OCI-LY7 (cell line): ENCODE measurements around the gene DGKG. TPM values are rescaled to one million over a fixed set of nuclear protein-coding genes. Genes with fewer than 3 reads are reported as not detected.

Experiments
- BruUV-seq: library from RNA; stranded (reverse); fragments of 400-500 nt; replicated peaks from 2 replicates; lab custom pipeline; 2021; lab: Mats Ljungman, UMichigan
- CTCF ChIA-PET: fragments of 300-600 bp; sonication (Branson Sonifier 250); formaldehyde crosslinking; loops from one replicate; lab custom pipeline; 2022; ENCODE audit warnings: antibody characterized with exemption; ENCODE audit not compliant: unreplicated experiment; lab: Charles Lee
- POLR2A ChIA-PET: fragments of 300-600 bp; sonication (Branson Sonifier 250); formaldehyde crosslinking; loops from one replicate; lab custom pipeline; 2022; ENCODE audit warnings: antibody characterized with exemption; lab: Charles Lee
- DNase-seq: peaks from one replicate; pipeline ENCODE4 v3.0.0-alpha.2; 2015; ENCODE audit warnings: low spot score
- H2AFZ ChIP-seq: fragments of 200-600 bp; sonication (generic), shearing (Covaris generic); 2 replicates; pipeline ENCODE4 v1.6.1; 2014; ENCODE audit warnings: mild to moderate bottlenecking, antibody characterized with exemption, low read length, moderate library complexity
- H3K27ac ChIP-seq: fragments of 200-600 bp; sonication (generic); 2 replicates; pipeline ENCODE4 v1.5.1; 2014; ENCODE audit warnings: mixed run types, low read depth, mild to moderate bottlenecking, moderate library complexity, low read length, inconsistent platforms; ENCODE audit not compliant: poor library complexity, severe bottlenecking
- H3K36me3 ChIP-seq: fragments of 200-600 bp; sonication (generic); 2 replicates; pipeline ENCODE4 v1.6.1; 2014; ENCODE audit warnings: mild to moderate bottlenecking, antibody characterized with exemption, low read length, moderate library complexity, mixed read lengths; ENCODE audit not compliant: insufficient read depth
- H3K4me1 ChIP-seq: fragments of 200-600 bp; sonication (generic); 2 replicates; pipeline ENCODE4 v1.5.1; 2014; ENCODE audit warnings: mild to moderate bottlenecking, low read length; ENCODE audit not compliant: insufficient read depth, poor library complexity, severe bottlenecking
- H3K4me2 ChIP-seq: fragments of 200-600 bp; sonication (generic); 2 replicates; pipeline ENCODE4 v1.6.1; 2014; ENCODE audit warnings: mild to moderate bottlenecking, low read length
- H3K4me3 ChIP-seq: fragments of 200-600 bp; sonication (generic); 2 replicates; pipeline ENCODE4 v1.5.1; 2014; ENCODE audit warnings: mild to moderate bottlenecking, low read depth, low read length; ENCODE audit not compliant: poor library complexity, severe bottlenecking
- H3K79me2 ChIP-seq: fragments of 200-600 bp; sonication (generic); 2 replicates; pipeline ENCODE4 v1.6.1; 2016; ENCODE audit warnings: low read depth, mild to moderate bottlenecking, low read length, moderate library complexity, mixed read lengths; ENCODE audit not compliant: insufficient read depth
- H3K9me2 ChIP-seq: fragments of 200-600 bp; sonication (generic); 2 replicates; pipeline ENCODE4 v1.6.1; 2016; ENCODE audit warnings: mild to moderate bottlenecking, low read length, mixed read lengths; ENCODE audit not compliant: insufficient read depth
- H3K9me3 ChIP-seq: fragments of 200-600 bp; sonication (generic); 2 replicates; pipeline ENCODE4 v1.6.1; 2014; ENCODE audit warnings: mild to moderate bottlenecking, mixed run types, low read length, mixed read lengths
- H4K20me1 ChIP-seq: fragments of 200-600 bp; sonication (generic); 2 replicates; pipeline ENCODE4 v1.6.1; 2014; ENCODE audit warnings: mild to moderate bottlenecking, antibody characterized with exemption, low read length, moderate library complexity, mixed read lengths; ENCODE audit not compliant: insufficient read depth
- EZH2phosphoT487 ChIP-seq: fragments of 200-600 bp; sonication (generic); IDR thresholded peaks from 2 replicates; pipeline ENCODE4 v1.6.1; 2018; ENCODE audit warnings: low read depth, borderline replicate concordance, mild to moderate bottlenecking, mixed run types, antibody characterized with exemption, low read length, moderate library complexity, mixed read lengths
- intact Hi-C: fragments of 100-400 bp; cut with micrococcal nuclease; formaldehyde crosslinking; loops from one replicate; pipeline ENCODE4 v1.10.0; 2022; ENCODE audit not compliant: unreplicated experiment
- total RNA-seq, 2 experiments: library from RNA; depleted of rRNA in 1 of 2; stranded (reverse); fragments of >200 nt in 1 of 2; shearing (Covaris generic) in 1 of 2; gene quantifications; 2 replicates each; pipeline ENCODE4 v1.2.3, GENCODE V29; 2014 to 2022
- TF ChIP-seq, protein P1 (sequence below): fragments of 200-600 bp; sonication (generic); conservative IDR thresholded peaks from 2 replicates; pipeline ENCODE4 v1.5.1; 2014; ENCODE audit warnings: mild to moderate bottlenecking, antibody characterized with exemption, low read length, moderate library complexity, mixed read lengths

DGKG gene
- total RNA-seq, 2 experiments from 2014 or later = 0.06 TPM; not detected in 1

DNA sequence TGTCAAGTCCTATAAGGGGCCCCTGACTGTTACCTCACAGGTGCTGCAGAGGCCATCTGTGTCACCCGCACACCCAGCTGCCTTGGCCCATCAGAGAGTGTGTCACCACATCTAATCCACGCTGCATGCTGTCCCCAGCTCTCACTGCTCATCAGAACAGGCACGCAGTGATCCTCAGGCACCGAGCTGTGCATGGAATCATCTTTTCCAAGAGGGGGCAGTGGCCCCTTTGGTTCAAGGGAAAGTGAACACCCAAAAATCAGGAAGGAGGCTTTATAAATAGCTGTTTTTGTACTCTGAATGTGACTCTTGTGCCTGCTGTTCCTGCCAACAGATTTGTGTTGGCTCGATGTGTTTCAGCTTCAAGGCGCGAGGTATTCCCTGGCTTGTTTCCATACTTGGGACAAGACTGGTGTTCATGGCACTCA lies 142.8 kb downstream of the DGKG start:
- no peaks in the 10 kb centered on the region for H3K9me3 ChIP-seq
- POLR2A ChIA-PET = interaction anchor here (0.7 to 1.5 kb wide), 7 partner anchors 11 to 1753 kb away, joined by 3 to 5 read pairs (median 4); partner anchors contain the start of gene DNAJB11
- no TSS peak for BruUV-seq
- no peak overlapping the region for H3K4me3 ChIP-seq
- intact Hi-C loops = no loop called here
- no peaks in the 10 kb centered on the region for H4K20me1 ChIP-seq
- H3K4me1 ChIP-seq = peaks cover 14% of the 10 kb centered on the region
- no peaks in the 10 kb centered on the region for H3K79me2 ChIP-seq
- H3K9me2 ChIP-seq = no peaks in the 10 kb centered on the region
- H2AFZ ChIP-seq = peak overlapping the region; percentile 47; the same call in 1 of the 2 replicates
- H3K36me3 ChIP-seq = no peaks in the 10 kb centered on the region
- TF ChIP-seq, protein P1, sequence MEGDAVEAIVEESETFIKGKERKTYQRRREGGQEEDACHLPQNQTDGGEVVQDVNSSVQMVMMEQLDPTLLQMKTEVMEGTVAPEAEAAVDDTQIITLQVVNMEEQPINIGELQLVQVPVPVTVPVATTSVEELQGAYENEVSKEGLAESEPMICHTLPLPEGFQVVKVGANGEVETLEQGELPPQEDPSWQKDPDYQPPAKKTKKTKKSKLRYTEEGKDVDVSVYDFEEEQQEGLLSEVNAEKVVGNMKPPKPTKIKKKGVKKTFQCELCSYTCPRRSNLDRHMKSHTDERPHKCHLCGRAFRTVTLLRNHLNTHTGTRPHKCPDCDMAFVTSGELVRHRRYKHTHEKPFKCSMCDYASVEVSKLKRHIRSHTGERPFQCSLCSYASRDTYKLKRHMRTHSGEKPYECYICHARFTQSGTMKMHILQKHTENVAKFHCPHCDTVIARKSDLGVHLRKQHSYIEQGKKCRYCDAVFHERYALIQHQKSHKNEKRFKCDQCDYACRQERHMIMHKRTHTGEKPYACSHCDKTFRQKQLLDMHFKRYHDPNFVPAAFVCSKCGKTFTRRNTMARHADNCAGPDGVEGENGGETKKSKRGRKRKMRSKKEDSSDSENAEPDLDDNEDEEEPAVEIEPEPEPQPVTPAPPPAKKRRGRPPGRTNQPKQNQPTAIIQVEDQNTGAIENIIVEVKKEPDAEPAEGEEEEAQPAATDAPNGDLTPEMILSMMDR = no peak
- TF ChIP-seq EZH2phosphoT487 = no peak
- CTCF ChIA-PET = no interaction called here
- DNase-seq = peak; percentile 57
- H3K4me2 ChIP-seq = no peak overlapping the region
- no peak overlapping the region for H3K27ac ChIP-seq

DNA sequence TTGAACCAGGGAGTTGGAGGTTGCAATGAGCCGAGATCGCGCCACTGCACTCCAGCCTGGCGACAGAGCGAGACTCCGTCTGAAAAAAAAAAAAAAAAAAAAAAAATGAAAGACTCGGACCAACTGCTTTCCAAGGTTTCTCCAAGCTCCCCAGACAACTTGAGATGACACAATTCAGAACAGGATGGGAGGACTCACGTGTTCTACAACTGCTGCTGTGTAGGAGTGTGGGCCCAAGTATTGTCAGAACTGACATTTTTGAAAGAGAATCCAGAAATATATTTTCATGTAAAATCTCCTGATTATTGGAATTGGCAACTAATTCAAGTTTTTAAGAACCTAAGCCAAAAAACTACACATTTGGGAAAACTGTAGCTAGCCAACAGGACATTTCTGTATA lies 143.6 kb downstream of the DGKG start:
- no peak overlapping the region for H2AFZ ChIP-seq

DNA sequence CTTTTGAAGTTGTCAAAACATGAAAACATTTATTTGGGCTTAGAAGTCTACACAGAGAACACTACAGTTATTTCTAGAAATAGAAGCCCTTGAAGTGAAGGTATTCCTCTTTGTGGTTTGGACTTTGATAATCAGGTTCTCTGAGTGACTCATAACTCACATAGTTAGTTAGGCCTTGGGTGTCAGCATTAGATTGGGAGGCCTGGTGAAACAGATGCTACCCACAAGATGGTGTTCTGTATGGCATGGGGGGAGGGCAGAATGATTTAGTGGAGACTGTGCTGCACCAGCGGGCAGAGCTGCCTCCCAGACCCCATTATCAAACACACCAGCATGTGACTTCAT lies 144.2 kb downstream of the DGKG start:
- Histone ChIP-seq H3K9me2 (no peaks in the 10 kb centered on the region), H3K4me1 (peaks cover 14% of the 10 kb centered on the region), H3K4me2 (no peak overlapping the region), H3K27ac (no peak overlapping the region), H3K79me2 (no peaks in the 10 kb centered on the region), H3K36me3 (no peaks in the 10 kb centered on the region), H2AFZ (no peak overlapping the region), H3K9me3 (no peaks in the 10 kb centered on the region), H3K4me3 (no peak overlapping the region), H4K20me1 (no peaks in the 10 kb centered on the region)
- DNase-seq = no peak
- no TSS peak for BruUV-seq
- intact Hi-C loops = no loop called here
- CTCF ChIA-PET = no interaction called here
- no peak for TF ChIP-seq EZH2phosphoT487
- TF ChIP-seq, protein P1 = no peak
- POLR2A ChIA-PET = interaction anchor here (0.7 to 1.5 kb wide), 3 partner anchors 10 to 107 kb away, joined by 3 read pairs; no protein-coding TSS in a partner anchor

More for the DNA sequence above, 143.6 kb downstream of the DGKG start:
- H3K4me2 ChIP-seq = no peak overlapping the region
- TF ChIP-seq, protein P1 = no peak
- no peak for TF ChIP-seq EZH2phosphoT487
- DNase-seq = no peak
- intact Hi-C loops = no loop called here
- CTCF ChIA-PET = no interaction called here
- no peaks in the 10 kb centered on the region for H3K36me3 ChIP-seq
- H3K27ac ChIP-seq = no peak overlapping the region
- POLR2A ChIA-PET = interaction anchor here (0.6 to 1.5 kb wide), 8 partner anchors 10 to 1753 kb away, joined by 3 to 5 read pairs (median 4); partner anchors contain the start of genes CRYGS and DNAJB11
- peaks cover 14% of the 10 kb centered on the region for H3K4me1 ChIP-seq
- no peak overlapping the region for H3K4me3 ChIP-seq
- H4K20me1 ChIP-seq = no peaks in the 10 kb centered on the region
- no peaks in the 10 kb centered on the region for H3K79me2 ChIP-seq
- no peaks in the 10 kb centered on the region for H3K9me2 ChIP-seq
- H3K9me3 ChIP-seq = no peaks in the 10 kb centered on the region
- BruUV-seq = no TSS peak
